Neural cell (in vitro differentiated cells): ENCODE results near the gene ITGA3. TPM values are rescaled to one million over a fixed set of nuclear protein-coding genes. Genes with fewer than 3 reads are reported as not detected.

Source experiments
- H2AFZ ChIP-seq: fragments of 200-600, 300-800 bp; sonication (generic), shearing (Covaris generic); 2 replicates; pipeline ENCODE4 v1.6.0; 2014; ENCODE audit warnings: low read depth, mild to moderate bottlenecking, antibody characterized with exemption, low read length, moderate library complexity
- H3F3A ChIP-seq: fragments of 200-600 bp; shearing (Covaris generic); 2 replicates; pipeline ENCODE4 v1.6.1; 2016; ENCODE audit warnings: mild to moderate bottlenecking, moderate library complexity, mixed read lengths, antibody characterized with exemption, low read length; ENCODE audit not compliant: insufficient read depth, poor library complexity, severe bottlenecking
- H3K27ac ChIP-seq: fragments of 200-600, 300-800 bp; sonication (generic), shearing (Covaris generic); 2 replicates; pipeline ENCODE4 v1.5.1; 2014; ENCODE audit warnings: mild to moderate bottlenecking, low read length, moderate library complexity
- H3K27me3 ChIP-seq: fragments of 300-800, 200-600 bp; sonication (generic), shearing (Covaris generic); 2 replicates; pipeline ENCODE4 v1.6.0; 2014; ENCODE audit warnings: mild to moderate bottlenecking, low read depth, low read length, moderate library complexity; ENCODE audit not compliant: insufficient read depth
- H3K36me3 ChIP-seq: fragments of 300-800, 200-600 bp; sonication (generic), shearing (Covaris generic); 2 replicates; pipeline ENCODE4 v1.5.1; 2014; ENCODE audit warnings: mild to moderate bottlenecking, antibody characterized with exemption, low read length, moderate library complexity; ENCODE audit not compliant: insufficient read depth
- H3K4me2 ChIP-seq: fragments of 300-800, 200-600 bp; sonication (generic), shearing (Covaris generic); 2 replicates; pipeline ENCODE4 v1.6.0; 2014; ENCODE audit warnings: mild to moderate bottlenecking, low read length
- H3K4me3 ChIP-seq: fragments of 300-800, 200-600 bp; sonication (generic), shearing (Covaris generic); 2 replicates; pipeline ENCODE4 v1.5.1; 2014; ENCODE audit warnings: mild to moderate bottlenecking, low read length, moderate library complexity
- H3K79me2 ChIP-seq: fragments of 200-600 bp; shearing (Covaris generic); replicated peaks from 2 replicates; pipeline ENCODE4 v1.6.0; 2014; ENCODE audit warnings: mild to moderate bottlenecking, low read length, moderate library complexity; ENCODE audit not compliant: insufficient read depth
- H3K9ac ChIP-seq: fragments of 300-800, 200-600 bp; sonication (generic), shearing (Covaris generic); 2 replicates; pipeline ENCODE4 v1.6.1; 2016; ENCODE audit warnings: mild to moderate bottlenecking, low read length, mixed read lengths
- H3K9me2 ChIP-seq: fragments of 200-600 bp; shearing (Covaris generic); 2 replicates; pipeline ENCODE4 v1.6.1; 2016; ENCODE audit warnings: mild to moderate bottlenecking, low read length, mixed read lengths; ENCODE audit not compliant: insufficient read depth
- H3K9me3 ChIP-seq: fragments of 200-600, 300-800 bp; sonication (generic), shearing (Covaris generic); 2 replicates; pipeline ENCODE4 v1.6.1; 2016; ENCODE audit warnings: mild to moderate bottlenecking, mixed run types, low read length, moderate library complexity, mixed read lengths
- H4K20me1 ChIP-seq: fragments of 200-600 bp; shearing (Covaris generic); 2 replicates; pipeline ENCODE4 v1.6.1; 2016; ENCODE audit warnings: mild to moderate bottlenecking, mixed run types; ENCODE audit not compliant: insufficient read depth
- EP300 ChIP-seq: fragments of 450-650 bp; conservative IDR thresholded peaks from 2 replicates; pipeline ENCODE4 v1.6.1; 2014; ENCODE audit warnings: antibody characterized with exemption, mild to moderate bottlenecking, moderate library complexity; ENCODE audit not compliant: poor library complexity, severe bottlenecking
- EZH2 ChIP-seq: fragments of 200-600, 300-800 bp; shearing (Covaris generic), sonication (generic); IDR thresholded peaks from 2 replicates; pipeline ENCODE4 v1.6.1; 2014; ENCODE audit warnings: antibody characterized with exemption, low read length, borderline replicate concordance, mild to moderate bottlenecking; ENCODE audit not compliant: insufficient read depth, poor library complexity, severe bottlenecking
- MXI1 ChIP-seq: fragments of 450-650 bp; conservative IDR thresholded peaks from 2 replicates; pipeline ENCODE4 v1.6.1; 2014; ENCODE audit warnings: antibody characterized with exemption, mild to moderate bottlenecking; ENCODE audit not compliant: poor library complexity, severe bottlenecking
- POLR2AphosphoS5 ChIP-seq: IDR thresholded peaks from 2 replicates; pipeline ENCODE4 v1.6.1; 2012
- RAD21 ChIP-seq: fragments of 450-650 bp; conservative IDR thresholded peaks from 2 replicates; pipeline ENCODE4 v1.6.1; 2014; ENCODE audit warnings: antibody characterized with exemption, mild to moderate bottlenecking, moderate library complexity
- SMC3 ChIP-seq: fragments of 450-650 bp; conservative IDR thresholded peaks from 2 replicates; pipeline ENCODE4 v1.6.1; 2014; ENCODE audit warnings: antibody characterized with exemption, mild to moderate bottlenecking, moderate library complexity; ENCODE audit not compliant: poor library complexity
- TAF1 ChIP-seq: IDR thresholded peaks from 2 replicates; pipeline ENCODE4 v1.6.1; 2012; ENCODE audit warnings: low read depth
- polyA plus RNA-seq: library from polyadenylated mRNA; depleted of rRNA; stranded (reverse); fragments of >200 nt; gene quantifications from 2 replicates; pipeline ENCODE4 v1.2.3, GENCODE V29; 2014
- TF ChIP-seq, protein P1 (sequence below): IDR thresholded peaks from 2 replicates; pipeline ENCODE4 v1.6.1; 2012; ENCODE audit warnings: borderline replicate concordance
- TF ChIP-seq, protein P2 (sequence below): fragments of 450-650 bp; IDR thresholded peaks from 2 replicates; pipeline ENCODE4 v1.5.1; 2014; ENCODE audit warnings: antibody characterized with exemption, mild to moderate bottlenecking, moderate library complexity; ENCODE audit not compliant: poor library complexity, severe bottlenecking

The ITGA3 gene
- polyA plus RNA-seq, 1 donor from 2014 or later: 33.0 TPM

DNA sequence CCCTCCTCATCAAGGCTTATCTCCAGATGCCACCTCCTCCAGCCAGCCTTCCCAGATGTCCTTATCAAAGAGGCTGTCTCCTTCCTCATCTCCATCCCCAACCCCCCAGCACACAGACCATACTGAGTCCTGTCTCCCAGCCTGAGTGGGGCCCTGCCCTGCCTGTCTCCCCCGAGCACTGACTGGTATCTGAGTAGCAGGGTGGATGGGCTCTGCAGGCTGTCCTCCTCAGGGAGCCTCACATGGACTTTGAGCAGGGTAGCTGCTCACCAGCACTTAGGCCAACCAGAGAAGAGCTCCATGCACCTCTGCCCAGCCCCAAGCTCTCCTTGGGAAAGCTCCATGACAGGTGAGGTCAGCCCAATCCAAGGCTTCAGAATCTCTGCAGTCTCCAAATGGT, 20.0 kb upstream of the ITGA3 start:
- H3K9ac ChIP-seq: no peak overlapping the region
- H3K4me3 ChIP-seq: no peak overlapping the region
- H4K20me1 ChIP-seq: no peaks in the 10 kb centered on the region
- no peak overlapping the region for H3K4me2 ChIP-seq
- H3F3A ChIP-seq: no peaks in the 10 kb centered on the region
- no peaks in the 10 kb centered on the region for H3K79me2 ChIP-seq
- no peak overlapping the region for H3K27ac ChIP-seq
- H3K27me3 ChIP-seq: no peaks in the 10 kb centered on the region
- TF ChIP-seq EZH2 (no peak), SMC3 (no peak), RAD21 (no peak), TAF1 (no peak), EP300 (no peak)
- no peak overlapping the region for H2AFZ ChIP-seq
- H3K36me3 ChIP-seq: no peaks in the 10 kb centered on the region
- no peaks in the 10 kb centered on the region for H3K9me2 ChIP-seq
- no peaks in the 10 kb centered on the region for H3K9me3 ChIP-seq

DNA sequence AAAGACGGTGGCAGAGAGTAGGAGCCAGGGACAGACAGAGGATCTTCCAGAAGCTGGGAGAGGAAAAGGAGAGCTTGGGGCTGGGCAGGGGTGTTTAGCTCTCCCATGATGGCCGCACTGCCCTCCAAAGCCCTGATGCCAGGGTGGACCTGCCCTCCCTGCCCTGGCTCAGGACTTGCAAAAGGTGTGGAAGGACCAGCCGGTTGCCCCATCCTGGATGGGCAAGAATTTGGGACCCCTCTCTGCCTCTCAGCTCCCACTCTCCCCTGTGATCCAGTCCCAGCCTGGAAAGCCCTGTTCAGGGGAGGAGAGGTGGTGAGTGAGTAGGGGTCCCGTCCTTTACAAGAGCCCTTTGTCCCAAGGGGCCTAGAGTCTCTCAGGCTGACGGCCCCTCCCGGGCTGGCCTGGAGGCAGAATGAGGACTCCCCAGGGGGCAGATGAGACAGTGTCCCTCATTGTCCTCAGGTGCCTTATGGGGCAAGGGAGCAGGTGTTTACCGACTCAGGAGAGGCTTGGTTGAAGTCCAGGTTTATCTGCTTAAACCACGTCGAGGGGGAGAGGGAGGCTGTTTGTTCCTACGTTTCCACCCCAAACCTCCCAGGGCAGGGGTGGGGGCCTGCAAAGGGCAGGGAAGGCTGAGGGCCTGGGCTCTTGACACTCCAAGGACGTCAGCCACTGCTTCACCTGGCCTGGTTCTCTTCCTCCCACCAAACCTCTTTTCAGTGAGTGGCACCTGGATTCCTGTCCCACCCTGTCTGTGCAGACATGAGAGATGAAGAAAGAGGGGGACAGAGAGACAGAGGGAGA, 19.3 kb upstream of the ITGA3 start:
- H3F3A ChIP-seq: no peaks in the 10 kb centered on the region
- no peaks in the 10 kb centered on the region for H3K79me2 ChIP-seq
- H3K9ac ChIP-seq: no peak overlapping the region
- H3K36me3 ChIP-seq: no peaks in the 10 kb centered on the region
- TF ChIP-seq EP300 (no peak), POLR2AphosphoS5 (no peak), MXI1 (no peak), RAD21 (no peak), TAF1 (no peak), EZH2 (no peak), SMC3 (no peak)
- TF ChIP-seq, protein P1, sequence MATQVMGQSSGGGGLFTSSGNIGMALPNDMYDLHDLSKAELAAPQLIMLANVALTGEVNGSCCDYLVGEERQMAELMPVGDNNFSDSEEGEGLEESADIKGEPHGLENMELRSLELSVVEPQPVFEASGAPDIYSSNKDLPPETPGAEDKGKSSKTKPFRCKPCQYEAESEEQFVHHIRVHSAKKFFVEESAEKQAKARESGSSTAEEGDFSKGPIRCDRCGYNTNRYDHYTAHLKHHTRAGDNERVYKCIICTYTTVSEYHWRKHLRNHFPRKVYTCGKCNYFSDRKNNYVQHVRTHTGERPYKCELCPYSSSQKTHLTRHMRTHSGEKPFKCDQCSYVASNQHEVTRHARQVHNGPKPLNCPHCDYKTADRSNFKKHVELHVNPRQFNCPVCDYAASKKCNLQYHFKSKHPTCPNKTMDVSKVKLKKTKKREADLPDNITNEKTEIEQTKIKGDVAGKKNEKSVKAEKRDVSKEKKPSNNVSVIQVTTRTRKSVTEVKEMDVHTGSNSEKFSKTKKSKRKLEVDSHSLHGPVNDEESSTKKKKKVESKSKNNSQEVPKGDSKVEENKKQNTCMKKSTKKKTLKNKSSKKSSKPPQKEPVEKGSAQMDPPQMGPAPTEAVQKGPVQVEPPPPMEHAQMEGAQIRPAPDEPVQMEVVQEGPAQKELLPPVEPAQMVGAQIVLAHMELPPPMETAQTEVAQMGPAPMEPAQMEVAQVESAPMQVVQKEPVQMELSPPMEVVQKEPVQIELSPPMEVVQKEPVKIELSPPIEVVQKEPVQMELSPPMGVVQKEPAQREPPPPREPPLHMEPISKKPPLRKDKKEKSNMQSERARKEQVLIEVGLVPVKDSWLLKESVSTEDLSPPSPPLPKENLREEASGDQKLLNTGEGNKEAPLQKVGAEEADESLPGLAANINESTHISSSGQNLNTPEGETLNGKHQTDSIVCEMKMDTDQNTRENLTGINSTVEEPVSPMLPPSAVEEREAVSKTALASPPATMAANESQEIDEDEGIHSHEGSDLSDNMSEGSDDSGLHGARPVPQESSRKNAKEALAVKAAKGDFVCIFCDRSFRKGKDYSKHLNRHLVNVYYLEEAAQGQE: no peak
- TF ChIP-seq, protein P2, sequence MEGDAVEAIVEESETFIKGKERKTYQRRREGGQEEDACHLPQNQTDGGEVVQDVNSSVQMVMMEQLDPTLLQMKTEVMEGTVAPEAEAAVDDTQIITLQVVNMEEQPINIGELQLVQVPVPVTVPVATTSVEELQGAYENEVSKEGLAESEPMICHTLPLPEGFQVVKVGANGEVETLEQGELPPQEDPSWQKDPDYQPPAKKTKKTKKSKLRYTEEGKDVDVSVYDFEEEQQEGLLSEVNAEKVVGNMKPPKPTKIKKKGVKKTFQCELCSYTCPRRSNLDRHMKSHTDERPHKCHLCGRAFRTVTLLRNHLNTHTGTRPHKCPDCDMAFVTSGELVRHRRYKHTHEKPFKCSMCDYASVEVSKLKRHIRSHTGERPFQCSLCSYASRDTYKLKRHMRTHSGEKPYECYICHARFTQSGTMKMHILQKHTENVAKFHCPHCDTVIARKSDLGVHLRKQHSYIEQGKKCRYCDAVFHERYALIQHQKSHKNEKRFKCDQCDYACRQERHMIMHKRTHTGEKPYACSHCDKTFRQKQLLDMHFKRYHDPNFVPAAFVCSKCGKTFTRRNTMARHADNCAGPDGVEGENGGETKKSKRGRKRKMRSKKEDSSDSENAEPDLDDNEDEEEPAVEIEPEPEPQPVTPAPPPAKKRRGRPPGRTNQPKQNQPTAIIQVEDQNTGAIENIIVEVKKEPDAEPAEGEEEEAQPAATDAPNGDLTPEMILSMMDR: no peak
- H3K9me3 ChIP-seq: no peaks in the 10 kb centered on the region
- no peak overlapping the region for H2AFZ ChIP-seq
- H3K4me2 ChIP-seq: no peak overlapping the region
- no peak overlapping the region for H3K4me3 ChIP-seq
- no peak overlapping the region for H3K27ac ChIP-seq
- H3K9me2 ChIP-seq: no peaks in the 10 kb centered on the region
- no peaks in the 10 kb centered on the region for H4K20me1 ChIP-seq
- H3K27me3 ChIP-seq: no peaks in the 10 kb centered on the region
